Adrenal gland (tissue), 5 donors: Measurements from ENCODE around the gene IPP.

Source experiments
- POLR2A ChIP-seq, 2 donors: fragments of 450-650 bp; IDR thresholded peaks; one replicate each; pipeline ENCODE4 v1.6.1; 2017; ENCODE audit warnings: antibody characterized with exemption in 2 of 2, mild to moderate bottlenecking in 2 of 2, moderate library complexity in 1 of 2
- TF ChIP-seq, protein P1 (sequence below), 6 experiments: fragments of 450-650 bp in 4 of 6; fragments of 200-600 bp in 2 of 6; sonication (generic) in 1 of 6; IDR thresholded peaks; 1 replicate in 5 of 6; 2 replicates in 1 of 6; pipeline versions ENCODE4 v1.5.1 to v1.8.0; 2016 to 2021; ENCODE audit warnings: antibody characterized with exemption in 6 of 6, mild to moderate bottlenecking in 2 of 6, moderate library complexity in 1 of 6
- donor health status: DM: no; HTN: no; CAD: no.

DNA sequence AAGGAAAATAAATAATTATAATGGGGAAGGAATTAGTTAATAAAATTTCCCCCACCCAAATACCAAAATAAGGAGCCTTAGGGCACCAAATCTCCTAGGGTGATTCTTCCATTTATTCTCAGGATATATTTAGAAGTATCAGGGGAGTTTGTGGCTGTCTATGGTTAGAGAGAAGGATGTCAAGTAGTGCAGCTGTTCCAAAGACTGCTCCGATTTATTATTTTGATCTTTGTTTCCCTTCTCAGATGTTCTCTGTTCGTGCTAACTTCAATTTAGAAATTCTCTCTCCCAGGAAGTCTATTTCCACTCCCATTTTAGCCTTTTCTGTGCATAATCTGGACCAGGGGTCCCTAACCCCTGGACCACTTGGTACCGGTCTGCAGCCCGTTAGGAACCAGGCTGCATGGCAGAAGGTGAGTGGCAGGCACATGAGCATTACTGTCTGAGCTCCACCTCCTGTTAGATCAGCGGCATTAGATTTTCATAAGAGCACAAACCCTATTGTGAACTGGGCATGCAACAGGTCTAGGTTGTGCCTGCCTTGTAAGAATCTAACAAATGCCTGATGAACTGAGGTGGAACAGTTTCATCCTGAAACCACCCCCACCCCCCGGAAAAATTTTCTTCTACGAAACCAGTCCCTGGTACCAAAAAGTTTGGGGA lies 43.6 kb upstream of the IPP start:
- TF ChIP-seq POLR2A (IDR thresholded peaks at IDR 0.05) = no peak
- TF ChIP-seq, protein P1, sequence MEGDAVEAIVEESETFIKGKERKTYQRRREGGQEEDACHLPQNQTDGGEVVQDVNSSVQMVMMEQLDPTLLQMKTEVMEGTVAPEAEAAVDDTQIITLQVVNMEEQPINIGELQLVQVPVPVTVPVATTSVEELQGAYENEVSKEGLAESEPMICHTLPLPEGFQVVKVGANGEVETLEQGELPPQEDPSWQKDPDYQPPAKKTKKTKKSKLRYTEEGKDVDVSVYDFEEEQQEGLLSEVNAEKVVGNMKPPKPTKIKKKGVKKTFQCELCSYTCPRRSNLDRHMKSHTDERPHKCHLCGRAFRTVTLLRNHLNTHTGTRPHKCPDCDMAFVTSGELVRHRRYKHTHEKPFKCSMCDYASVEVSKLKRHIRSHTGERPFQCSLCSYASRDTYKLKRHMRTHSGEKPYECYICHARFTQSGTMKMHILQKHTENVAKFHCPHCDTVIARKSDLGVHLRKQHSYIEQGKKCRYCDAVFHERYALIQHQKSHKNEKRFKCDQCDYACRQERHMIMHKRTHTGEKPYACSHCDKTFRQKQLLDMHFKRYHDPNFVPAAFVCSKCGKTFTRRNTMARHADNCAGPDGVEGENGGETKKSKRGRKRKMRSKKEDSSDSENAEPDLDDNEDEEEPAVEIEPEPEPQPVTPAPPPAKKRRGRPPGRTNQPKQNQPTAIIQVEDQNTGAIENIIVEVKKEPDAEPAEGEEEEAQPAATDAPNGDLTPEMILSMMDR (IDR thresholded peaks at IDR 0.05) = no peak
